K562 (cell line): ENCODE results near the gene CCDC137.

Experiments
- KAT2B ChIP-seq: IDR thresholded peaks from one replicate; pipeline ENCODE4 v1.6.1; 2012; ENCODE audit warnings: low read depth, mild to moderate bottlenecking, control low read depth, inconsistent platforms, low read length, moderate library complexity
- PRMT5 ChIP-seq: sonication (generic); formaldehyde crosslinking; IDR thresholded peaks from 2 replicates; pipeline ENCODE4 v1.5.0; 2020; ENCODE audit warnings: missing genetic modification reagents
- RAD51 ChIP-seq: fragments of 450-650 bp; IDR thresholded peaks from 2 replicates; pipeline ENCODE4 v1.7.1; 2016; ENCODE audit warnings: low read depth, mild to moderate bottlenecking, borderline replicate concordance
- SMARCC2 ChIP-seq: fragments of 450-650 bp; IDR thresholded peaks from 2 replicates; pipeline ENCODE4 v1.6.1; 2017; ENCODE audit warnings: antibody characterized with exemption, moderate library complexity, mild to moderate bottlenecking, low read depth
- YY1 ChIP-seq, 3 experiments: IDR thresholded peaks; 2 replicates each; pipeline ENCODE4 v1.6.1; 2011; ENCODE audit warnings: low read length in 2 of 3, mild to moderate bottlenecking in 2 of 3, moderate library complexity in 2 of 3, borderline replicate concordance in 1 of 3, control low read depth in 1 of 3, low read depth in 1 of 3; ENCODE audit not compliant: insufficient read depth in 3 of 3, insufficient replicate concordance in 2 of 3, control insufficient read depth in 1 of 3, insufficient read length in 1 of 3; ENCODE audit errors: extremely low read depth in 1 of 3

DNA sequence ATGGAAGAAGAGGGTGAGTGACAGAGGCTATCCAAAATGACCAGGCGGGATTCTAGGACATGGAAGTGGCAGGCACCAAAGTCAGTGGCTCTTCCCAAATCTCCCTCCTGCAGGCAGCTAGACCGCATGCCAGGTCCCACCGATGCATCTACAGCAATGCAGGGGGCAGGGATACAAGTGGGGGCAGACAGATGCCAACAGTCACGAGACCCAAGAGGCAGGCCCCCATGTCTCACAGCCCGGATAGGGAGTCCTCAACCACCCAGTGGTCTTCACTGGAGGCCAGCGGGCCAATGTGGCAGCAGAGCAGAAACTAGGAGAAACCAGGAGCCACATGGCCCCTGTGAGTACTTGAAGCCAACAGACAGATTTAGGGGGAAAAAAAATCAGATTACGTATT, 49.7 kb upstream of the CCDC137 start:
- TF ChIP-seq KAT2B (no peak), RAD51 (no peak), SMARCC2 (no peak), PRMT5 (CRISPR knock-in tag) (no peak), YY1 (IDR thresholded peaks at IDR 0.05; ENCODE audit: borderline replicate concordance in 1 of 3, control insufficient read depth in 1 of 3, extremely low read depth in 1 of 3, insufficient read depth in 3 of 3, insufficient read length in 1 of 3, insufficient replicate concordance in 2 of 3, low read depth in 1 of 3, low read length in 2 of 3) (no peak)
